ENCODE results near the gene DIPK1A.

The DIPK1A gene

DNA sequence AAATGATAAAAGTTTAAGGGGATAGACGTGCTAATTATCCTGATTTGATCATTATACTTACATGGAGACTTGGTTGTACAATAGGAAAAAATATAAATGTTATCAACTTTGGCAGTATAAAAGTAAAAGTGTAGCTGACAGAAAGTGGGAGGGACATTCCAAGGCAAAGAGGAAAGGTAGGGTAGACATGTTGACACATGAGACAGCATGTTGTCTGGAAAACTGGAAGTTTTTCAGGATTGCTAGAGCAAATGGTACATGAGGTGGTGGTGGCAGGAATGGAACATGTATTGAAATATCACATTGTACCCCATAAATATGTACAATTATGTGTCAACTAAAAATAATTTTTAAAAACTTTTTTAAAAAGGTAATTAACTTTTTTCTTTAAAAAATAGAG, 13.2 kb downstream of the DIPK1A start:
- Mint-ChIP-seq H3K27ac (no peak overlapping the region), H3K9me3 (no peaks in the 10 kb centered on the region), H3K36me3 (ENCODE audit: low read depth) (no peaks in the 10 kb centered on the region), H3K4me3 (no peak overlapping the region), H3K27me3 (no peaks in the 10 kb centered on the region), H3K4me1 (ENCODE audit: low read depth) (peaks cover 43% of the 10 kb centered on the region)

DNA sequence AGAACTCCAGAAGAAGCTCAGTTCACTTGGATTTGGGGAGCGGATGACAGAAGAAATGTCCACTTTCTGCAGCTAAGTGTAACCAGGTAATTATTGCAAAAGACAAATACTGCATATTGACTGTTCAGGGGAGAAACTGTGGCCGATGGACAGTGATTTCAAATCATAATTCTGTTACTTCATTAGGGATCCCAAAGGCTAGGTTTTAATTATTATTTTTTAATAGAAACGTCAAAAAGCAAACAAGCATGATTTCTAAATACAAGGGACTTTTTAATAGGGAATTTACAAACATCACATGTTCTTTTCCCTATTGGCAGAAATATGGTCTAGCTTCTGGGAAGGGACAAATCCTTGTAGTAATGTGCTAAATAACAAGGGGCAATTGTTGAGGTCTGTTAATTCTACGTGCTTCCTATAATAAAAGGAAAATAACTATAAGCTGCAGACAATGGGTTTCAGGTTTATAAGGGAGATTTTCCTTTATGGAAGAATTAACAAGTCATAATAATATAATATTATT, 15.5 kb downstream of the DIPK1A start:
- no peaks in the 10 kb centered on the region for H3K9me3 Mint-ChIP-seq
- no peaks in the 10 kb centered on the region for H3K36me3 Mint-ChIP-seq (ENCODE audit: low read depth)
- H3K4me3 Mint-ChIP-seq = no peak overlapping the region
- no peaks in the 10 kb centered on the region for H3K27me3 Mint-ChIP-seq
- peaks cover 60% of the 10 kb centered on the region for H3K4me1 Mint-ChIP-seq (ENCODE audit: low read depth)
- no peak overlapping the region for H3K27ac Mint-ChIP-seq

DNA sequence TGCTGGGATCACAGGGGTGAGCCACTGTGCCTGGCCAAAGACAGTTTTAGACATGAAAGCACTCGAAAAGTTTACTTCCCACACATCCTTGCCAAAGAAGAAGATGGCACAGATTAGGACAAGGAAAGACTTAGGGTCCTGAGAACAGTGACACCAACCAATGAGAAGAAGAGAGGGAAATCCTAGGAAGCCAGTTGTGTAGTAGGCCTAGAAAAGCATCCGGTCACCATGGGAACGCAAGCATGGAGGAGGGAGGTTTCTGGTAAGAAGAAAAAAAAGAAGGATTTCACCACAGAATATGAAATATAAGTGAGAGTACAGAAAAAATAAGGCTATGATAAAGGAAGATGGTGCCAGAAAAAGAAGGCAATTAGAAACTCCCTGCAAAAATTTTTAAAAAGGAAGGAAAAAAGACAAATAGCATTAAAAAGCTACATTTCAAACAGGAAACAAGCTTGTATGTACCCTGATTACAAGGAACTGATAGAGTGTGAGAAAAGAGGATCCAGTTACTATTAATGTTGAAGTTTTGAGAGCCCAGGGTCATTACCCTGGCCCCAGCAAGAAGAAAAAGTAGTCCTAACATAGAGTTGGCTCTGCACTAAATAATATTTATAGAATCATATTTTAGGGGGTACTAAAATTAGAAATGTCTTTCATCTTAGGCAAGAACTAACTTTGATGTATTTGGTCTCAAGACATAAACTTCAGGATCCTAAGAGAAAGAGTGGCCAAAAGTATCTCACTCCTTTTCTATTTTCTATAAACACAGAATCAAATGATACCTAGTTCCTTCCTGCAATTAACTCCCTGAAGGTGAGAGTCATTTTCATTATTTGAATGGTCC, 16.1 kb downstream of the DIPK1A start:
- Mint-ChIP-seq H3K4me3 (no peak overlapping the region), H3K27ac (peak overlapping the region; percentile 42), H3K9me3 (no peaks in the 10 kb centered on the region), H3K36me3 (ENCODE audit: low read depth) (no peaks in the 10 kb centered on the region), H3K27me3 (no peaks in the 10 kb centered on the region), H3K4me1 (ENCODE audit: low read depth) (peaks cover 67% of the 10 kb centered on the region)

DNA sequence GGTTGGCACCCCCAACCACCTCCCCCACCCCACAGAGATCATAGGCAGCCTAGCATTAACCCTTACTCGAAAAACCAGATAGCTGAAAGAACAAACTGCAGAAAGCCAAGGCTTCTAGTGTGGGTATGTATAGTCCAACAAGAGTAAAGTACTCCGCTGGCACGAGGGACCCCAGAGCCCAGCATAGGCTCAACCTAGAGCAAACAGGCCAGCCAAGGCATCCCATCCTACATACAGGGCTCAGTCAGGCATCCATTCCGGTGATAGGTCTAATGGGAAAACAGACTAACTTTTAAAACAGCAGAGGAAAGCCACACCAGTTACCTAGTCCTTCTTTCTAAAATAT, 17.8 kb downstream of the DIPK1A start:
- no peak overlapping the region for H3K27ac Mint-ChIP-seq
- peaks cover 78% of the 10 kb centered on the region for H3K4me1 Mint-ChIP-seq (ENCODE audit: low read depth)
- no peaks in the 10 kb centered on the region for H3K27me3 Mint-ChIP-seq
- H3K9me3 Mint-ChIP-seq = no peaks in the 10 kb centered on the region
- no peak overlapping the region for H3K4me3 Mint-ChIP-seq
- H3K36me3 Mint-ChIP-seq (ENCODE audit: low read depth) = no peaks in the 10 kb centered on the region

DNA sequence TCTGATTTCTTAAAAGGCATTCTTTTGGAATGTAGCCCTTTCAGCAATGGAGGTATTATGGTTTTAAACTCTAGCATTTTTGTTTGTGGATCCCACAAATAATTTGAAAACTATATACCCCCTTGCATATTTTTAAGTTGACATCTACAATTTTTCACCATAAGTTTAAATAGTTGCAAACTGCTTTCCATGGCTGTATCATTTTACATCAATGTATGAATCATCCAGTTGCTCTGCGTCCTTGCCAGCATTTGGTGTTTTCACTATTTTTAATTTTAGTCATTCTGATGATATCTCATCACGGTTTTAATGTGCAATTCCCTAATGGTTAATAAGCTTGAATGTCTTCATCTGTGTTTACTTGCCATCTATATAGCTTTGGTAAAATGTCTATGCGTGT, 20.7 kb downstream of the DIPK1A start:
- Mint-ChIP-seq H3K4me1 (ENCODE audit: low read depth) (peaks cover 80% of the 10 kb centered on the region), H3K27me3 (no peaks in the 10 kb centered on the region), H3K36me3 (ENCODE audit: low read depth) (peaks cover 4% of the 10 kb centered on the region), H3K27ac (no peak overlapping the region), H3K4me3 (no peak overlapping the region), H3K9me3 (no peaks in the 10 kb centered on the region)

DNA sequence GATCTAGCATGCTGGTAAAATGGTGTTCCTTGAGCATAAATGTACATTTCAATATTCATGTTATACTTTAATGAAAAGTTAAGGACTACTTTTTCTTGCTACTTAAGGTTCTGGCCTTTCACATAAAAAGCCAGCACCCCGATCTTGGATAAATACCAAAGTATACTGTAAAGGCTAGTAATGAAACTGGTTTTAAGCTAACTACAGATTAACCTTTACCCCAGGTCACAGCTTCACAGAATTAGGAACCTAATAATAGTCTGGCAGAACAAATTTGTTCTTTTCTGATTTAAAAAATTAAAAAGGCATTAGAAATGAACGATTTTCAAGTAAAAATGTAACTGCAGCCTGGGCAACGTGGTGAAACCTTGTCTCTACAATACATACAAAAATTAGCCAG, 23.5 kb downstream of the DIPK1A start:
- H3K9me3 Mint-ChIP-seq = no peaks in the 10 kb centered on the region
- no peak overlapping the region for H3K4me3 Mint-ChIP-seq
- H3K4me1 Mint-ChIP-seq (ENCODE audit: low read depth) = peaks cover 67% of the 10 kb centered on the region

DNA sequence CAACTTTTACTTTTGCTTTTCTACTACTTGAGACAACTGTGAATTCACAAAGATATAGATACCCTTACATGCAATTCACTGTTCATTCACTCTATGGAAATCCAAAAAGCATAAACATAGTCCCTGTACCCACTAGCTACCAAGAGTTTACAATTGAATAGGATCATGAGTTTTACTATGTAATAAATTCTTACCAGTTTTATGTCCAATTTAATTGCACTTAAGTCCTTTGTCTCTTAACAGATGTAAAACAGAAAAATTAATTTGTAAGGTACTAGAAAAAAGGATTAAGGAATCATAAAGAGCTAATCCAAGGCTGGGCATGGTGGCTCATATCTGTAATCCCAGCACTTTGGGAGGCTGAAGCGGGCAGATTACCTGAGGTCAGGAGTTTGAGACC, 24.4 kb downstream of the DIPK1A start:
- Mint-ChIP-seq H3K27me3 (no peaks in the 10 kb centered on the region), H3K4me3 (no peak overlapping the region), H3K4me1 (ENCODE audit: low read depth) (peaks cover 67% of the 10 kb centered on the region), H3K27ac (no peak overlapping the region), H3K36me3 (ENCODE audit: low read depth) (peaks cover 4% of the 10 kb centered on the region), H3K9me3 (no peaks in the 10 kb centered on the region)

More for the DNA sequence above, 23.5 kb downstream of the DIPK1A start:
- no peaks in the 10 kb centered on the region for H3K27me3 Mint-ChIP-seq
- peaks cover 4% of the 10 kb centered on the region for H3K36me3 Mint-ChIP-seq (ENCODE audit: low read depth)
- no peak overlapping the region for H3K27ac Mint-ChIP-seq

DNA sequence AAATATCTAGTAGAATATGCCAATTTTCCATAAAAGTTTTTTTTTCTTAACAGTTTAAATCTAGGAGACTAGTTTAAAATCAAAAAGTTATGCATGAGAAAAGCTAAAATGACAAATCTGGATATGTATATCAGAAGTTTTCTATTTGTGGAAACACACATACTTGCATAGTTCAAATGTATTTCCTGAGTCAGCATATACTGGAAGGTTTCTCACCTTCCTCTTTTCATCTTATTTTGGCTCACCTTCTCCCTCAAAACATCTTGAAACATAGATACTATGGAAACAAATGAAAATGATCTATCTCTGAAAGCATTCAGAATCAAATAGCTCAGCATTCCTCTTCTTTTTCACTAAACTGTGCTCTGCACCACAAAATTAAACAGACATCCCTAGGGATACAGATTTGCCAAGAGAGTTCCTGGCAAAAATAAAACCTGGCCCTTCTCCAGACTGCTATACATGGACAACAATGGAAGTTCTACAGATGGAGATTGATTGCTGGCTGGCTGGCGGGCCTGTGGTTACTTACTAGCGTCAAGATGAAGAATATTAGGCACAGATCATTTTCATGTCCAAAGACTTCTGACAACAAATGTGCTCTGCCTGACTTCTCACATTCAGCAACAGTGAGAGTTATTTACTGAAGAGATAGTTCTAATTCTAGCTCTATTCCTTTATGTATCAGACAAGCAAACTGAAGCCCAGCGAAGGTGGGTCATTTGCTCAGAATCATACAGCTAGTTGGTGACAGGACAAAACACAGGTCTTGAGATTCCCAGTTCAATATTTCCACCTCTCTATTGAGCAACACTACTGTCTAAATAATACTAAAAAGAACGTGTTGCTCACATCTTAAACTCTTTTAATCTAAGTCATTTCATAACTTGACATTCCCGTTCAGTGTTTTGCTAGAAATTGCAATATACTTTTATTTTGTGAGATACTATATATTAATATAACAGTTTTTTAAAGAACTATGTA, 26.6 kb downstream of the DIPK1A start:
- no peaks in the 10 kb centered on the region for H3K27me3 Mint-ChIP-seq
- no peak overlapping the region for H3K27ac Mint-ChIP-seq
- no peak overlapping the region for H3K4me3 Mint-ChIP-seq
- H3K4me1 Mint-ChIP-seq (ENCODE audit: low read depth) = peaks cover 58% of the 10 kb centered on the region
- H3K9me3 Mint-ChIP-seq = no peaks in the 10 kb centered on the region
- peaks cover 4% of the 10 kb centered on the region for H3K36me3 Mint-ChIP-seq (ENCODE audit: low read depth)

DNA sequence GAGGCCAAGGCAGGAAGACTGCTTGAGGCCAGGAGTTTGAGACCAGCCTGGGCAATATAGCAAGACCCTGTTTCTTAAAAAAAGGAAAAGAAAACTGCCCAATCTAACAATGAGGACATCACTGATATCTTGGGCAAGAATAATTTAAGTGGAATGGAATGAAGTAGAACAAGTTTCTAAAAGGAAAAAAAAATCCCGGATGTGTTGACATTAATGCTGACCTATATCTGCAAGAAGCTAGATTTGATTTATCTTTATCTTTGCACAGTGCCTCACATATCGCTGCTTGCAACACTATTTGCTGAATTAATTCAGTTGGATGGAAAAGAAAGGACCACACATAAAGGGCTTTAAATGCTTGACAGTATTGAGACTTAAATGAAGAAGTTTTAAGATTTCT, 27.8 kb downstream of the DIPK1A start:
- Mint-ChIP-seq H3K4me3 (no peak overlapping the region), H3K4me1 (ENCODE audit: low read depth) (peaks cover 60% of the 10 kb centered on the region), H3K27ac (no peak overlapping the region), H3K36me3 (ENCODE audit: low read depth) (peaks cover 11% of the 10 kb centered on the region), H3K9me3 (no peaks in the 10 kb centered on the region), H3K27me3 (no peaks in the 10 kb centered on the region)

DNA sequence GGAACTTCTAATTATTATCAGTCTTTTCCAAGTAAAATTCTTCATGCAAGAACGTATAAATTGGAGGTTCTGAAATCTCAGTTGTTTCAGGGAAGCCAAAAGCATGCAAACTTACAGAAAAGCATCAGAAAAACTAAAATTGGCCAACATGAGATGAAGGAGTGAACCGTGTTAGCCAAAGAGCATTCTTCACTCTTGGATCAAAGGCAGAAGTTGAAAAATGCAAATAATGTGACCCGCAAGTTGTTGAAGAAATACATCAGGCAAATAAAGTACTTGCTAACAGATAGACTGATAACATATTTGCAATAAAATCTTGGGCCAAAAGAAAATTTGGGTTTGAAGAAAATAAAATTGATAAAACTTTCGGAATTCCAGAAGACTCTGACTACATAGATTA, 29.6 kb downstream of the DIPK1A start:
- Mint-ChIP-seq H3K27ac (no peak overlapping the region), H3K9me3 (no peaks in the 10 kb centered on the region), H3K27me3 (no peaks in the 10 kb centered on the region), H3K36me3 (ENCODE audit: low read depth) (peaks cover 6% of the 10 kb centered on the region), H3K4me1 (ENCODE audit: low read depth) (peaks cover 51% of the 10 kb centered on the region), H3K4me3 (no peak overlapping the region)

DNA sequence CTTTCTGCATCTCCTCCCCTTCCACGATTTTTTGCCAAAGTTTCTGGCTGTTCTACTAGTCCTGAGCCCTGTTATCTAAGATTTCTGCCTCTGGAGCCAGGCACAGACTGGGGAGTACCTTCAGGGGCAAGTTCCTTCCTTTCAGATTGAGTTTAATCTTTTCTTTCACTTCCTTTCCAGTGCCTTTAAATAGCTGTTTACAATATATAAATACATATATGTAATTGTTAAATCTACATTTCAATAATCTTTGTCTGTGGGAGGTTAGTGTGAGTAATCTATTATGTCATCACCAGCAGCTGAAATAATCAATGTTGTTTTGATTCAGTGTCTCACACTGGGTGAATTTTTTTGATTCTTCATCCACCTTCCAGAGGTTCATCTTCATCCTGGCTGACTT, 31.8 kb downstream of the DIPK1A start:
- H3K27ac Mint-ChIP-seq = peak overlapping the region; percentile 41
- peaks cover 6% of the 10 kb centered on the region for H3K36me3 Mint-ChIP-seq (ENCODE audit: low read depth)
- no peak overlapping the region for H3K4me3 Mint-ChIP-seq
- no peaks in the 10 kb centered on the region for H3K9me3 Mint-ChIP-seq
- H3K27me3 Mint-ChIP-seq = no peaks in the 10 kb centered on the region
- H3K4me1 Mint-ChIP-seq (ENCODE audit: low read depth) = peaks cover 38% of the 10 kb centered on the region

DNA sequence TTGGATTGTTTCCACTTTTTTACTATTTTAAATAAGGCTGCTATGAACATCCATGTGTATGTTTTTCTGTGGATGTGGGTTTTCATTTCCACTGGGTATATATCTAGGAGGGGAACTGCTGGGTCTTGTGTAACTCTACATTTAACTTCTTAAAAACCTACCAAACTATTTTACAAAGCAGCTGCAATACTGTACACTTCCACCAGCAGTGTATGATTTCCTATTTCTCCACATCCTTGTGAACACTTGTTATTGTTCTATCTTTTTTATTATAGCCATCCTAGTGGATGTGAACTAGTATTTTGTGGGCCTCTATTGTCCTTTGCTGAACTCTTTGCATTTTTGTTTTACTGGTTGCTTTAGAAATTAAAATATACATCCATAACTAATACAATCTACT, 33.4 kb downstream of the DIPK1A start:
- H3K9me3 Mint-ChIP-seq = no peaks in the 10 kb centered on the region
- H3K27ac Mint-ChIP-seq = no peak overlapping the region
- no peaks in the 10 kb centered on the region for H3K27me3 Mint-ChIP-seq
- H3K4me1 Mint-ChIP-seq (ENCODE audit: low read depth) = peaks cover 30% of the 10 kb centered on the region
- peaks cover 6% of the 10 kb centered on the region for H3K36me3 Mint-ChIP-seq (ENCODE audit: low read depth)
- no peak overlapping the region for H3K4me3 Mint-ChIP-seq

DNA sequence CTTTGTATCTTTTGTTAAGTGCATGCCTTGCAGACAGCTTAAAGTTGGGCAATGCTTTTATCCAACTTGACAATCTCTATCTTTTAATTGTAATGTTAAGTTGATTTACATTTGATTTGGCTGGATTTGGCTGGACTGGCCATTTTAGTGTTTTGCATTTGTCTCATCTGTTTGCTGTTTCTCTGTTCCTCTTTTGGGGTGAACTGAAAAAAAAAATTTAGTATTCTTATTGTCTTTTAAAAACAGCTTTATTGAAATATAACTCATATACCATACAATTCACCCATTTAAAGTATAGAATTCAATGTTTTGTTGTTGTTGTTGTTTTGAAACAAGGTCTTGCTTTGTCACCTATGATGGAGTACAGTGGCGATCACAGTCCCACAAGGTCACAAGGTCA, 34.4 kb downstream of the DIPK1A start:
- Mint-ChIP-seq H3K4me3 (no peak overlapping the region), H3K27ac (no peak overlapping the region), H3K27me3 (no peaks in the 10 kb centered on the region), H3K4me1 (ENCODE audit: low read depth) (peaks cover 25% of the 10 kb centered on the region), H3K9me3 (no peaks in the 10 kb centered on the region), H3K36me3 (ENCODE audit: low read depth) (peaks cover 6% of the 10 kb centered on the region)

DNA sequence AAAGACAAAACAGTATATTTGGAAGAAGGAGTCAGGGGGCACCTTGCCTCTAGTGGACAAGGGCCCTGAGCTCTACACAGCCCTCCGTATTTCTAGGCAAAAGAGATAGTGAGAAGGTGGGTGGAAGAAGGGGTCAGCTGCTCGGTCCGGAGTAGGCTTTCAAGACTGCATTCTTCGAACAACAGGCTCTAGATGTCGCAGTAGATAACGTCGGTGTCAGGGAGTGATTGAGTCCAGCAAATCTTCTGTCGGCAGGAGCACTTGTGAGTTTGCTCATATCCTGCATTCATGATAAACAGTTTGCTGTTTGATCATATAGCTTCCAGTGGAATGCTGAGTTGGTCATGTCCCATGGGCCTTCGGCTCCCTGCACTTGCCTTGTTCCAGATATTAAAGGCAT, 36.8 kb downstream of the DIPK1A start:
- no peak overlapping the region for H3K27ac Mint-ChIP-seq
- peaks cover 6% of the 10 kb centered on the region for H3K9me3 Mint-ChIP-seq
- peaks cover 24% of the 10 kb centered on the region for H3K36me3 Mint-ChIP-seq (ENCODE audit: low read depth)
- H3K27me3 Mint-ChIP-seq = no peaks in the 10 kb centered on the region
- no peak overlapping the region for H3K4me3 Mint-ChIP-seq
- H3K4me1 Mint-ChIP-seq (ENCODE audit: low read depth) = peaks cover 11% of the 10 kb centered on the region

DNA sequence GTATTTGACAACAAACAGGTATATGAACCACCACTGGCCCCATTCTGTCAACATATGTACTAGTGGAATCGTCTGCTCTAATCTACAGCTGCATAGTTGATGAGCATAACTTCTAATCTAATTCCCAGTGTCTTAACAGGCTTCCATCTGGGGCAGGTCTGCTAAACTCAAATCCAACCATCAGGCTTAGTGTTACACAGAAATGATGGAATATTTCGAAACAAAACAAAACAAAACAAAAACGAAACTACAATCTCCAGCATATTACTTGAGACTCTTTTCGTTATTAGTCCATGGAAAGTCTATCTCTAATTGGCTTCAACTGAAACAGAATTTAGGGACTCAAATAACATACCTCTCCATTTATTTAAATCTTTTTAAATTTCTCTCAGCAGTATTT, 37.6 kb downstream of the DIPK1A start:
- Mint-ChIP-seq H3K9me3 (peaks cover 6% of the 10 kb centered on the region), H3K4me1 (ENCODE audit: low read depth) (peaks cover 4% of the 10 kb centered on the region), H3K27ac (no peak overlapping the region), H3K27me3 (no peaks in the 10 kb centered on the region), H3K4me3 (no peak overlapping the region), H3K36me3 (ENCODE audit: low read depth) (peaks cover 21% of the 10 kb centered on the region)

Measured in stimulated activated naive CD8-positive, alpha-beta T cell treated with anti-CD3 and anti-CD28 coated beads, Interleukin-15, Interleukin-2, amounts not matched to agents 100 ng/mL and 50 ng/mL, for 24 hours (primary cell).